Neutrophil (primary cell): ENCODE results near the gene RNF126.

Experiments
- H3K27ac ChIP-seq: fragments of 200-600 bp; sonication (generic); 2 replicates; pipeline ENCODE4 v1.5.1; 2016; ENCODE audit warnings: mild to moderate bottlenecking, moderate library complexity
- H3K27me3 ChIP-seq: fragments of 200-600 bp; sonication (generic); 2 replicates; pipeline ENCODE4 v1.6.0; 2016; ENCODE audit warnings: mild to moderate bottlenecking
- H3K36me3 ChIP-seq: fragments of 200-600 bp; sonication (generic); 2 replicates; pipeline ENCODE4 v1.5.1; 2017
- H3K4me1 ChIP-seq, 2 experiments: fragments of 200-600 bp in 1 of 2; sonication (generic) in 1 of 2; 1 replicate in 1 of 2; 2 replicates in 1 of 2; pipeline versions ENCODE4 v1.5.1 to v1.6.1; 2013 to 2016; ENCODE audit warnings: low read depth in 1 of 2, low read length in 1 of 2, mild to moderate bottlenecking in 1 of 2, moderate library complexity in 1 of 2; ENCODE audit not compliant: control insufficient read depth in 1 of 2, insufficient read depth in 1 of 2
- H3K4me3 ChIP-seq, 2 experiments: fragments of 200-600 bp in 1 of 2; sonication (generic) in 1 of 2; 1 replicate in 1 of 2; 2 replicates in 1 of 2; pipeline ENCODE4 v1.5.1; 2013 to 2016; ENCODE audit warnings: low read depth in 1 of 2, low read length in 1 of 2, mild to moderate bottlenecking in 1 of 2, moderate library complexity in 1 of 2
- H3K9me3 ChIP-seq: fragments of 200-600 bp; sonication (generic); 2 replicates; pipeline ENCODE4 v1.5.1; 2016
- TF ChIP-seq, protein P1 (sequence below): fragments of 200-600 bp; sonication (generic); IDR thresholded peaks from 2 replicates; pipeline ENCODE4 v1.5.1; 2016; ENCODE audit warnings: antibody characterized with exemption

RNF126 gene

DNA sequence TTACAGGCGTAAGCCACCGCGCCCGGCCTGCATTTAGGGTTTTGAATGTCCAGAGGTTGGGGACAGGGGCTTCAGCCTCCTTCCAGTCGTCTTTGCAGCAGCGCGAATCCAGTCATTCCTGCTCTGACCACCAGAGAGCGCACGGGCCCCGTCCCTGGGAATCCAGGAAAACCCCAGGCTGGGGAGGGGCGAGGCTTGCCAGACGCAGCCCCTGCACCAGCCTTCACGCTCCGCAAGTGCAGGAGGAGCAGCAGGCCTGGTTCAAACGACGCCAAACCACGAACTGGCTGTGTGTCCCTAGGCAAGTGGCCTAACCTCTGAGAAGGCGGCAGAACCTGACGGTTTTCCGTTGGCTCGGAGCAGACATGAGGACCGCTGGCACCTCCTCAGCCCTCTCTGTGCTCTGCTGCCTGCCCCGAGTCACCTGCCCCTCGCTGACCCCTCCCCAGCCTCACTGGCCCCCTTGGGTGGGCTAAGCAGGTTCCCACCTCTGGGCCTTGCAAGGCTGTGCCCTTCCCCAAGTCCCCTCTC lies 2.0 kb upstream of the RNF126 start:
- TF ChIP-seq, protein P1, sequence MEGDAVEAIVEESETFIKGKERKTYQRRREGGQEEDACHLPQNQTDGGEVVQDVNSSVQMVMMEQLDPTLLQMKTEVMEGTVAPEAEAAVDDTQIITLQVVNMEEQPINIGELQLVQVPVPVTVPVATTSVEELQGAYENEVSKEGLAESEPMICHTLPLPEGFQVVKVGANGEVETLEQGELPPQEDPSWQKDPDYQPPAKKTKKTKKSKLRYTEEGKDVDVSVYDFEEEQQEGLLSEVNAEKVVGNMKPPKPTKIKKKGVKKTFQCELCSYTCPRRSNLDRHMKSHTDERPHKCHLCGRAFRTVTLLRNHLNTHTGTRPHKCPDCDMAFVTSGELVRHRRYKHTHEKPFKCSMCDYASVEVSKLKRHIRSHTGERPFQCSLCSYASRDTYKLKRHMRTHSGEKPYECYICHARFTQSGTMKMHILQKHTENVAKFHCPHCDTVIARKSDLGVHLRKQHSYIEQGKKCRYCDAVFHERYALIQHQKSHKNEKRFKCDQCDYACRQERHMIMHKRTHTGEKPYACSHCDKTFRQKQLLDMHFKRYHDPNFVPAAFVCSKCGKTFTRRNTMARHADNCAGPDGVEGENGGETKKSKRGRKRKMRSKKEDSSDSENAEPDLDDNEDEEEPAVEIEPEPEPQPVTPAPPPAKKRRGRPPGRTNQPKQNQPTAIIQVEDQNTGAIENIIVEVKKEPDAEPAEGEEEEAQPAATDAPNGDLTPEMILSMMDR, result peak; percentile 94
- Histone ChIP-seq H3K4me3 (peak overlapping the region; percentile 63 to 64), H3K9me3 (no peaks in the 10 kb centered on the region), H3K27me3 (no peaks in the 10 kb centered on the region), H3K4me1 (peaks cover 78 to 84% of the 10 kb centered on the region in 2 experiments), H3K36me3 (no peaks in the 10 kb centered on the region), H3K27ac (peak overlapping the region; percentile 71)

DNA sequence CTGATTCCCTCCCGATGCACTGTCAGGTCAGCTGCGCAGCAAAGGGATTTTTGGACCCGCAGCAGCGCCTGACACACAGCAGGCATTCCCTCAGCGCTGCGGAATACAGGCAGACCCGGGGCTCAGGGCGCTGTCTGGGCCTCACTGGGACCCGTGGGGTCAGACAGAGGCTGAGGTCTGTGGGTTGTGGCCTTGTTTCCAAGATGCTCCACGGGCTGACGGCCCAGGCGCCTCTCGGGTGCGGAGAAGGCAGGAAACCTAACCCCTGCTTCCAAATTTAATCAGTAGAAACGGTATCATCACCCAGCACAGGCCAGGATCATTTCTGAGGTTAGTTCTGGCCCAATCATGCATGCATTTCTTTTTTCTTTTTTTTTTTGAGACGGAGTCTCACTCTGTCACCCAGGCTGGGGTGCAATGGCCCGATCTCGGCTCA lies 686 bp upstream of the RNF126 start:
- Histone ChIP-seq H3K4me1 (peaks cover 76 to 81% of the 10 kb centered on the region in 2 experiments), H3K4me3 (peak overlapping the region; percentile 69 to 76), H3K27ac (peak overlapping the region; percentile 92), H3K27me3 (no peaks in the 10 kb centered on the region), H3K9me3 (no peaks in the 10 kb centered on the region), H3K36me3 (peaks cover 3% of the 10 kb centered on the region)
- TF ChIP-seq, protein P1, result no peak

DNA sequence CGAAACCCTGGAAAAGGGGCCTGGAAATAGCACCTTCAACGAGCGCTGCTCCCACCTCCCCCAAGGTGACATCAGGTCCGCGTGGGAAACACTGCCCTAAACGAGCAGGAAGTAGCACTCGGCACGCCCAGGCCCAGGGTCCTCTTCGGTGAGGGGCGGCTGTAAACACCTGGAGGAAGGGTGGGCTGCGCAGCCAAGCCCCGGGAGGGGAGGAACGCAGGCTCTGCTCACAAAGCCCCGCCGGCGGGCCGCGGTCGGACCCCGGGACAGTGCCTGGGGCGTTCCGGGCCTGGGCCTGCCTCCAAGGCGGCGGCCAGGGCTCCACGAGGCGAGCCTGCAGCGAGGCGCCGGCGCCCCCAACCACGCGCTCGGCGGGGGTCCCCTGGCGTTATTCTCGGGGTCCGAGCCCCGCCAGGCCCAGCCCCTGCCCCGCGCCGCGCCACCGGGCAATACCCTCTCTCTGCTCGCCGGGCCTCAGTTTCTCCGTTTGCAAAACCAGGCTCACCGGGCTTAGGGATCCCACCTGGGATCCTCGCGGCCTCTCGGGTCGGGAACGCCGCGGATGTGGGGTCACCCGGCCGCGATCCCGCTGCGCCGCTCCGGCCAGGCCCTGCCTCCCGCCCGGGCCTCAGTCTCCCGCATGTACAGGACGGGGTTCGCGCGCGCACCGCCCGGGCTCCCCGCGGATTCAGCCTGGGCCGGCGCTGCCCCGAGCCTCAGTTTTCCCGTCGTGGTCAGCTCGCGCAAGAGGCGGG lies 630 bp downstream of the RNF126 start:
- TF ChIP-seq, protein P1, result no peak
- H3K4me1 ChIP-seq, result peaks cover 65 to 68% of the 10 kb centered on the region in 2 experiments

DNA sequence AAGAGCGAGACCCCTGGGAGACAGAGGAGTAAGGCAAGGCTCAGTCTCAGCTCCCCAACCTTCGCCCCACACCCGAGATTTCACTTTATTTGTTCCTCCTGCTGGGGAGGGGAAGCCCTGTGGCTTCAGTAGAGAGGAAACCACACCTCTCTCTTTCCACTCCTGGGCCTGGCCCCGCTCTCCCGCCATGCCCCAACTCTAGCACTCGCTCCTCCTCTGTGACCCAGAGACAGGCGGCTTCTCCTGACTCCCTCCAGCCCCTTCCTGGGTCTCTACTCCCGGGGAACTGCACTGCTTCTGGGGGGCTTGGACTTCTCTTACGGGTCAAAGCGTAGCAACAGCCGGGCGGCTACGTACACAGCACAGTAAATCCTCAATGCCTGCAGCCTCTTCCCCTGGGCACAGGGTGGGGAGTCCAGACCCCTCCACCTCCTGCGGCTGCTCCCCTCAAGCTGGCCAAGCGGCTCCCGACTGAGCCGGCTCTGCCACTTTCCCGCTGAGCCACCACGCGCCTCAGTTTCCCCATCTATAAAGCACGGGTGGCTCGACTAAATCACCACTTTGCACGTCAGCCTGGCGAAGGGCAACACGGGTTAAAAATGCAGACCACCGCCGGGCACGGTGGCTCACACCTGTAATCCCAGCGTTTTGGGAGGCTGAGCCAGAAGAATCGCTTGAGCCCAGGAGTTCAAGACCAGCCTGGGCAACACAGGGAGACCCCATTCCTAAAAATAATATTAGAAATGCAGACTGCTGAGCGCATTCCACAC lies 1.4 kb downstream of the RNF126 start:
- Histone ChIP-seq H3K36me3 (peaks cover 16% of the 10 kb centered on the region), H3K27me3 (no peaks in the 10 kb centered on the region), H3K4me3 (peak overlapping the region; percentile 76 to 81), H3K27ac (peak overlapping the region; percentile 92), H3K4me1 (peaks cover 57 to 60% of the 10 kb centered on the region in 2 experiments), H3K9me3 (no peaks in the 10 kb centered on the region)
- TF ChIP-seq, protein P1, result no peak

More for the DNA sequence above, 630 bp downstream of the RNF126 start:
- peak overlapping the region; percentile 76 to 81 for H3K4me3 ChIP-seq
- H3K9me3 ChIP-seq, result no peaks in the 10 kb centered on the region
- peaks cover 13% of the 10 kb centered on the region for H3K36me3 ChIP-seq
- H3K27ac ChIP-seq, result peak overlapping the region; percentile 92
- H3K27me3 ChIP-seq, result no peaks in the 10 kb centered on the region

DNA sequence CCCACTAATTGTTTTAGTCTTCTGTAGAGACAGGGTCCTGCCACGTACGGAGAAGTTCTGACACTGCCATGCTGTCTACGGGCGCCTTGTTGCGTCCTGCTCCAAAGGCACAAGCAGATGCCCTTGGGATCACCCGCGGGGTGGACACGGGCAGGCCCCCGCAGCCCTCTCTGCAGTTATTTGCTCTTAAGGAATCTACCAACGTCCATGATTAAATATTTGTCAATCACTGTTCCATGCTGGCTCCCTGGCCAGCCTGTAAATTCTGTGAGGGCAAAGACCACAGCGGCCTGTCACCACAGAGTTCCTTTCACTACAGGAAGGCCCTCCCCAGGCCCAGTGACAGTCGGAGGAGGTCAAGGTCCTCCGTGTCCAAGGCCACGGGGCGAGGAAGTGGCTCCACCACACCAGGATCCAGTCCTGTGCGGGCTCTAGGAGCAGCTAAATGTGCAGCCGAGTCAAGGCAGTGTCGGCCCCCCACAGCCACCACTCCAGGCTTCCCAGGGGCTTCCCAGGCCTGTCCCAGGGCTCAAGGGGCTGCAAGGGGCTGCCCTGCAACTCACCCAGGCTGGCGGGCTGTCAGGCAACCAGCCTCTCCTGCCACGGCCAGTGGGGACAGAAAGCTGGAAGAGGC lies 2.1 kb downstream of the RNF126 start:
- Histone ChIP-seq H3K27ac (peak overlapping the region; percentile 92), H3K4me3 (peak overlapping the region; percentile 76 to 81), H3K27me3 (no peaks in the 10 kb centered on the region), H3K36me3 (peaks cover 16% of the 10 kb centered on the region), H3K4me1 (peaks cover 54 to 57% of the 10 kb centered on the region in 2 experiments), H3K9me3 (no peaks in the 10 kb centered on the region)
- TF ChIP-seq, protein P1, result no peak
